ENCODE data around the gene YIF1A. TPM values are rescaled to one million over a fixed set of nuclear protein-coding genes. Genes with fewer than 3 reads are reported as not detected.
A peak's percentile ranks its signal among the peaks of the same experiment; 100 is the strongest.
"Not testable (repeated sequence)": the region's sequence is repeated elsewhere in the genome, so short reads cannot be mapped to it uniquely, and the experiment has no call there.

YIF1A gene
- total RNA-seq, 1 experiment from 2014 or later: 64.3 TPM

- Histone ChIP-seq H2BK120ac (ENCODE audit: low read depth, low read length, poor library complexity, severe bottlenecking) (no peak within 1 kb of the TSS), H4K8ac (replicated peaks; ENCODE audit: insufficient read length, low read depth, low read length) (no peak within 1 kb of the TSS), H2BK5ac (ENCODE audit: insufficient read length, low read length) (no peak within 1 kb of the TSS), H4K20me1 (ENCODE audit: control insufficient read depth, insufficient read depth, insufficient read length) (no peaks in the 10 kb centered on the region), H3K79me1 (ENCODE audit: insufficient read depth, low read depth, low read length, poor library complexity, severe bottlenecking) (no peaks in the 10 kb centered on the region), H4K5ac (ENCODE audit: insufficient read length, low read depth, low read length) (no peak within 1 kb of the TSS), H3T11ph (ENCODE audit: low read length) (no peak within 1 kb of the TSS), H2BK15ac (ENCODE audit: low read depth, low read length) (no peak within 1 kb of the TSS), H3K4ac (ENCODE audit: low read depth, low read length) (no peak within 1 kb of the TSS), H3K27me3 (ENCODE audit: insufficient read depth, low read length) (no peaks in the 10 kb centered on the region), H3K23me2 (ENCODE audit: insufficient read length, low read depth, low read length, poor library complexity, severe bottlenecking) (no peaks in the 10 kb centered on the region), H3K18ac (ENCODE audit: insufficient read length, low read depth, low read length) (peak within 1 kb of the TSS; percentile 78), H3K27ac (ENCODE audit: insufficient read length, low read depth, low read length) (no peak within 1 kb of the TSS), H3K14ac (ENCODE audit: insufficient read depth, low read length) (peak within 1 kb of the TSS; percentile 47; the same call in 1 of the 2 replicates), H3K9me3 (ENCODE audit: control insufficient read depth, low read depth, low read length) (no peaks in the 10 kb centered on the region), H2BK20ac (ENCODE audit: low read depth, low read length, poor library complexity, severe bottlenecking) (no peak within 1 kb of the TSS), H3K4me2 (ENCODE audit: insufficient read depth, insufficient read length, low read length) (peak within 1 kb of the TSS; percentile 39), H2AK5ac (ENCODE audit: insufficient read length, low read length) (no peak within 1 kb of the TSS), H3K4me1 (ENCODE audit: insufficient read depth, low read length) (no peaks in the 10 kb centered on the region), H3K79me2 (ENCODE audit: insufficient read depth, low read length) (no peaks in the 10 kb centered on the region), H3K56ac (ENCODE audit: insufficient read length, low read depth, low read length) (no peak within 1 kb of the TSS), H2AFZ (ENCODE audit: low read length) (no peak within 1 kb of the TSS), H2BK12ac (ENCODE audit: insufficient read length, low read depth, low read length) (no peak within 1 kb of the TSS), H3K23ac (ENCODE audit: insufficient read length, low read depth, low read length) (no peak within 1 kb of the TSS), H3K9ac (ENCODE audit: extremely low read depth, insufficient read length, low read length) (no peak within 1 kb of the TSS), H4K91ac (ENCODE audit: insufficient read length, low read depth, low read length) (no peak within 1 kb of the TSS)
- H3K4me3 Mint-ChIP-seq: peak within 1 kb of the TSS; percentile 62 to 82
- peaks cover 23% of the 10 kb centered on the region for H3K27me3 Mint-ChIP-seq (ENCODE audit: low read depth)
- TF ChIP-seq CTCF (conservative IDR thresholded peaks at IDR 0.05): no peak
- peak within 1 kb of the TSS in 1 of 3 experiments; percentile 28; a peak in 1 of 7 replicates for H3K27ac Mint-ChIP-seq
- H3K36me3 Mint-ChIP-seq (ENCODE audit: insufficient read depth in 1 of 3, low read depth in 3 of 3): peaks cover 4 to 28% (median 27%) of the 10 kb centered on the region in 3 experiments
- peaks cover 23% of the 10 kb centered on the region in 2 experiments for H3K4me1 Mint-ChIP-seq
- no peak for DNase-seq
- no peaks in the 10 kb centered on the region for H3K9me3 Mint-ChIP-seq
- no CpG with 5 or more reads among the region's 84 CpGs for WGBS (ENCODE audit: extremely low coverage, insufficient read length, low lambda C conversion rate)
Observed at GRCh38 chr11:66277471-66278362, 11.2 kb downstream of the YIF1A start, which contains the start of gene CNIH2. Gene CNIH2, plus strand, starts transcription at chr11:66278175. Its CDS starts 282 bp downstream, at chr11:66278457.

GRCh38 chr11:66277064-66277463 lies 11.9 kb downstream of the YIF1A start:
- not testable (repeated sequence) for H4K20me1 ChIP-seq (ENCODE audit: control insufficient read depth, insufficient read depth, insufficient read length); H2BK15ac ChIP-seq (ENCODE audit: low read depth, low read length); H3K56ac ChIP-seq (ENCODE audit: insufficient read length, low read depth, low read length); H3K23me2 ChIP-seq (ENCODE audit: insufficient read length, low read depth, low read length, poor library complexity, severe bottlenecking); H4K5ac ChIP-seq (ENCODE audit: insufficient read length, low read depth, low read length); H3K4me2 ChIP-seq (ENCODE audit: insufficient read depth, insufficient read length, low read length); DNase-seq; H3K9me3 Mint-ChIP-seq; H4K8ac ChIP-seq (replicated peaks; ENCODE audit: insufficient read length, low read depth, low read length); H3K4me1 ChIP-seq (ENCODE audit: insufficient read depth, low read length); H3K9ac ChIP-seq (ENCODE audit: extremely low read depth, insufficient read length, low read length); H2BK120ac ChIP-seq (ENCODE audit: low read depth, low read length, poor library complexity, severe bottlenecking); H3T11ph ChIP-seq (ENCODE audit: low read length); H3K27me3 ChIP-seq (ENCODE audit: insufficient read depth, low read length); H3K79me1 ChIP-seq (ENCODE audit: insufficient read depth, low read depth, low read length, poor library complexity, severe bottlenecking); H3K4ac ChIP-seq (ENCODE audit: low read depth, low read length); H2BK12ac ChIP-seq (ENCODE audit: insufficient read length, low read depth, low read length); H2AFZ ChIP-seq (ENCODE audit: low read length); H2BK5ac ChIP-seq (ENCODE audit: insufficient read length, low read length); H3K23ac ChIP-seq (ENCODE audit: insufficient read length, low read depth, low read length); H3K9me3 ChIP-seq (ENCODE audit: control insufficient read depth, low read depth, low read length); H2BK20ac ChIP-seq (ENCODE audit: low read depth, low read length, poor library complexity, severe bottlenecking); H3K14ac ChIP-seq (ENCODE audit: insufficient read depth, low read length); H2AK5ac ChIP-seq (ENCODE audit: insufficient read length, low read length); H3K79me2 ChIP-seq (ENCODE audit: insufficient read depth, low read length); H3K27ac ChIP-seq (ENCODE audit: insufficient read length, low read depth, low read length); H4K91ac ChIP-seq (ENCODE audit: insufficient read length, low read depth, low read length); H3K18ac ChIP-seq (ENCODE audit: insufficient read length, low read depth, low read length)
- Mint-ChIP-seq H3K27me3 (ENCODE audit: low read depth) (peaks cover 23% of the 10 kb centered on the region), H3K4me3 (peak overlapping the region in 1 of 2 experiments; percentile 71; a peak in 3 of 5 replicates), H3K27ac (0 out of 7 replicates have a peak overlapping the region, but pooled peaks of 1 of the 3 experiments have one; percentile 28), H3K4me1 (peaks cover 20 to 21% of the 10 kb centered on the region in 2 experiments), H3K36me3 (ENCODE audit: insufficient read depth in 1 of 3, low read depth in 3 of 3) (peaks cover 7 to 35% (median 33%) of the 10 kb centered on the region in 3 experiments)
- WGBS (ENCODE audit: extremely low coverage, insufficient read length, low lambda C conversion rate): no CpG with 5 or more reads among the region's 4 CpGs

All from H9 (cell line).